Endothelial cell of umbilical vein (primary cell): ENCODE data around the gene BUB1.

Source experiments
- CTCF ChIP-seq, 2 donors: IDR thresholded peaks; 1 replicate in 1 of 2; 2 replicates in 1 of 2; pipeline ENCODE4 v1.5.1; 2011; ENCODE audit warnings: low read length in 2 of 2, mild to moderate bottlenecking in 2 of 2, moderate library complexity in 2 of 2, control low read depth in 1 of 2, inconsistent platforms in 1 of 2, low read depth in 1 of 2; ENCODE audit not compliant: insufficient read depth in 1 of 2; ENCODE audit errors: extremely low read depth in 1 of 2
- EZH2 ChIP-seq: IDR thresholded peaks from 2 replicates; pipeline ENCODE4 v1.6.1; 2012; ENCODE audit warnings: borderline replicate concordance, low read depth, mild to moderate bottlenecking, moderate library complexity, low read length, inconsistent platforms; ENCODE audit not compliant: severe bottlenecking
- GATA2 ChIP-seq: IDR thresholded peaks from 2 replicates; pipeline ENCODE4 v1.7.0; 2011; ENCODE audit warnings: low read depth, mild to moderate bottlenecking, moderate library complexity, mixed read lengths, low read length; ENCODE audit not compliant: insufficient read length, insufficient read depth
- JUN ChIP-seq: IDR thresholded peaks from 2 replicates; pipeline ENCODE4 v1.6.1; 2011; ENCODE audit warnings: borderline replicate concordance, low read depth; ENCODE audit not compliant: insufficient read length, insufficient read depth
- MAX ChIP-seq: IDR thresholded peaks from 2 replicates; pipeline ENCODE4 v1.6.1; 2011; ENCODE audit not compliant: insufficient read depth, insufficient read length
- MYC ChIP-seq: IDR thresholded peaks from one replicate; pipeline ENCODE4 v1.6.1; 2011; ENCODE audit warnings: mild to moderate bottlenecking, low read depth, low read length
- POLR2A ChIP-seq: IDR thresholded peaks from 2 replicates; pipeline ENCODE4 v1.6.1; 2012; ENCODE audit warnings: low read depth, mild to moderate bottlenecking, control low read depth, low read length
- POLR2AphosphoS5 ChIP-seq: IDR thresholded peaks from 2 replicates; pipeline ENCODE4 v1.6.1; 2012; ENCODE audit warnings: low read depth, mild to moderate bottlenecking, control low read depth, low read length, moderate library complexity; ENCODE audit not compliant: insufficient read depth

DNA sequence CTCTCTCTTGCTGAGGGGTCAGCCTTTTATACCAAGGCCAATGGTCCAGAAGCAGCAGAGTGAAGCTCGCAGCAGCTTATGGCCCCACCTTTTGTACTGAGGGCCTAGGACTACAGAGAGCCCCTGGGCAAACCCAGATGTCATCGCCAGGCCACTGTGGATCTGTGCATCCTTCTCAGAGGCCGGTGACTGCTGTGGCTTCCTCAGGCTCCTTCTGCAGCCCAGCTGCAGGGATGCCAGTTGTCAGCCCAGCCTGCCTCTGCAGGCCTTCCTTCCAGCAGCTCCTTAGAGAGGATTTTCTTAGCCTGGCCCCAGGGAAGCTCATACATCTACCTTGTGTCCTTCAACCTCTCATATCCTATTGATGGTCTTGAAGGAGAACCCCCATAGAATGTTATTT, 48.0 kb upstream of the BUB1 start:
- no peak for TF ChIP-seq CTCF (IDR thresholded peaks at IDR 0.05; ENCODE audit: extremely low read depth in 1 of 2, insufficient read depth in 1 of 2, low read depth in 1 of 2, low read length in 2 of 2)
- no peak for TF ChIP-seq MAX
- TF ChIP-seq POLR2AphosphoS5, result no peak
- no peak for TF ChIP-seq POLR2A
- no peak for TF ChIP-seq GATA2
- TF ChIP-seq MYC, result no peak
- no peak for TF ChIP-seq EZH2
- TF ChIP-seq JUN, result no peak
